Erythroblast (primary cell): ENCODE results near the gene LRRC1.

Experiments
- GATA1 ChIP-seq: IDR thresholded peaks from 2 replicates; pipeline ENCODE4 v1.6.1; 2011; ENCODE audit warnings: low read depth, mild to moderate bottlenecking, control low read depth, low read length, moderate library complexity
- POLR2A ChIP-seq: IDR thresholded peaks from 2 replicates; pipeline ENCODE4 v1.6.1; 2011; ENCODE audit warnings: mild to moderate bottlenecking, low read length

DNA sequence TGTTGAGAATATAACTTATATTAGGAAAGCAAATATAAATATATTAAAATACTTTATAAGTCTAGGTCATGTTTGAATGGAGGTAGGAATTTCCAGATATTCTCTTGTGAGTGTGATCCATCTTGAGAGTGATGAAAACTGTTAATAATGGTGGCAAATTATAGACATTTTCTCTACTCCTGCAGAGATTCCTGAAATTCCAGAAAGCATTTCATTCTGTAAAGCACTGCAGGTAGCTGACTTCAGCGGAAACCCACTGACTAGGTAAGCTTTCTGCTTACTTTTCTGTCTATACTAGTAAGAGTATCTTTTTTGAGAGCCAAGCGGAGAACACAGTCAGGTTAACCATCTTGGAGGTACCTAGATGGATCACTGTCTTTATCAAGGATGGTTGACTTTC is 84.0 kb downstream of the LRRC1 start:
- TF ChIP-seq POLR2A (no peak), GATA1 (no peak)
